A673 (cell line): ENCODE results near the gene RPL36AL. TPM values are rescaled to one million over a fixed set of nuclear protein-coding genes. Genes with fewer than 3 reads are reported as not detected.
A peak's percentile ranks its signal among the peaks of the same experiment; 100 is the strongest.

Experiments used
- BruUV-seq: library from RNA; stranded (reverse); fragments of 400-500 nt; replicated peaks from 2 replicates; lab custom pipeline; 2021; lab: Mats Ljungman, UMichigan
- CTCF ChIA-PET: fragments of 300-600 bp; sonication (Branson Sonifier 250); formaldehyde crosslinking; loops from one replicate; lab custom pipeline; 2022; ENCODE audit warnings: antibody characterized with exemption; lab: Charles Lee
- POLR2A ChIA-PET: fragments of 300-600 bp; sonication (Branson Sonifier 250); formaldehyde crosslinking; loops from one replicate; lab custom pipeline; 2022; ENCODE audit warnings: antibody characterized with exemption; ENCODE audit not compliant: low non-redundant PET; lab: Charles Lee
- DNase-seq: peaks from one replicate; pipeline ENCODE4 v3.0.0-alpha.2; 2015; ENCODE audit warnings: low spot score
- H3K27ac ChIP-seq: fragments of 200-600 bp; sonication (generic); 2 replicates; pipeline ENCODE4 v1.5.1; 2016; ENCODE audit warnings: mixed run types, low read depth, mild to moderate bottlenecking, mixed read lengths, antibody characterized with exemption, low read length; ENCODE audit not compliant: poor library complexity, severe bottlenecking
- H3K27me3 ChIP-seq: fragments of 200-600 bp; sonication (generic); replicated peaks from 2 replicates; pipeline ENCODE4 v1.6.1; 2017; ENCODE audit warnings: mixed run types, low read depth, mild to moderate bottlenecking, mixed read lengths, antibody characterized with exemption, low read length; ENCODE audit not compliant: insufficient read depth, poor library complexity
- H3K36me3 ChIP-seq: fragments of 200-600 bp; sonication (generic); 2 replicates; pipeline ENCODE4 v1.6.1; 2016; ENCODE audit warnings: mixed run types, mild to moderate bottlenecking, mixed read lengths, antibody characterized with exemption, low read length; ENCODE audit not compliant: insufficient read depth, poor library complexity, severe bottlenecking
- H3K4me1 ChIP-seq: fragments of 200-600 bp; sonication (generic); 2 replicates; pipeline ENCODE4 v1.6.1; 2017; ENCODE audit warnings: mixed run types, mild to moderate bottlenecking, mixed read lengths, antibody characterized with exemption, low read length; ENCODE audit not compliant: insufficient read depth, poor library complexity, severe bottlenecking
- H3K4me3 ChIP-seq: fragments of 200-600 bp; sonication (generic); 2 replicates; pipeline ENCODE4 v1.5.1; 2016; ENCODE audit warnings: low read depth, mixed run types, mild to moderate bottlenecking, mixed read lengths, low read length; ENCODE audit not compliant: poor library complexity, severe bottlenecking
- H3K9me3 ChIP-seq: fragments of 200-600 bp; sonication (generic); 2 replicates; pipeline ENCODE4 v1.6.1; 2016; ENCODE audit warnings: mixed run types, low read depth, mild to moderate bottlenecking, mixed read lengths, antibody characterized with exemption, low read length; ENCODE audit not compliant: poor library complexity, severe bottlenecking
- EZH2 ChIP-seq: fragments of 200-600 bp; sonication (generic); IDR thresholded peaks from 2 replicates; pipeline ENCODE4 v1.6.1; 2017; ENCODE audit warnings: borderline replicate concordance, low read depth, mild to moderate bottlenecking, mixed read lengths, antibody characterized with exemption, low read length; ENCODE audit not compliant: poor library complexity, severe bottlenecking
- intact Hi-C: fragments of 100-400 bp; cut with micrococcal nuclease; formaldehyde crosslinking; loops from one replicate; pipeline ENCODE4 v1.10.0; 2022; ENCODE audit not compliant: unreplicated experiment
- total RNA-seq: library from RNA; stranded (reverse); gene quantifications from 2 replicates; pipeline ENCODE4 v1.2.3, GENCODE V29; 2021
- TF ChIP-seq, protein P1 (sequence below): fragments of 300-800, 200-600 bp; sonication (generic); conservative IDR thresholded peaks from 2 replicates; pipeline ENCODE4 v1.5.1; 2017; ENCODE audit warnings: low read depth, mild to moderate bottlenecking, antibody characterized with exemption, low read length, moderate library complexity, mixed read lengths

RPL36AL gene
- total RNA-seq, 1 experiment from 2014 or later = 202 TPM

DNA sequence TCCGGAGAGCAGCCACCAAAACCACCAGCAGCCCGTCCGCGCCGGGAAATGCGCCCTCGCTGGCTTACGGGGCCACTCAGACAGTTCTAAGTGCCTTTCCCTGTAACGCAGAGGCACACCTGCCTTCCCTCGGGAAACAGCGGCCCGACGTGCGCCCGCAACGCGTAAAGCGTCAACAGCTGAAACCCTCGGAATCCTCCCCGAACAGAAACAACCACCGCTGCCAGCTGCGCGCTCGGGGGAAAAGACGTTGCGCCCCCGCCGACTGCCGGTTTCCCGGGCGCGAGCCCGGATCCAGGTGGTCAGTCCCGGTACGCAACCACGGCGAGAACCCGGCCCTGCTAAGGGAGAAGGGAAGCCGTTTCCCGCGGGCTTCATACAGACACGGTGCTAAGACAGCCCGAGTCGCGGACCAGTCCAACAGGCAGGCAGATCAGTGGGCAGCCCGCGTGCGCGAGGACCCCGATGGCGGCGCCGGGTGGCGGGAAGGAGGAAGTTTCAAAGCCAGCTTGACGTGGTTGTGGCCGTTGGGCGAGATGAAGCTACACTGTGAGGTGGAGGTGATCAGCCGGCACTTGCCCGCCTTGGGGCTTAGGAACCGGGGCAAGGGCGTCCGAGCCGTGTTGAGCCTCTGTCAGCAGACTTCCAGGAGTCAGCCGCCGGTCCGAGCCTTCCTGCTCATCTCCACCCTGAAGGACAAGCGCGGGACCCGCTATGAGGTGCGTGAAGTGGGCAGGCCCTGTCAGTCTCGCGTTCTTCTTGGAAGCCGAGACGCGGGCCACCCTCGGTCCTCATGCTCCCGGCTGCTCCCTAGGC, 21.7 kb downstream of the RPL36AL start, which contains the start of gene LRR1:
LRR1 (plus strand) TSS at position 456 of the 816 bp plus-strand sequence; CDS start at position 537, 81 bp downstream.
- peak within 1 kb of the TSS; percentile 97 for H3K27ac ChIP-seq
- no peak for TF ChIP-seq EZH2
- TF ChIP-seq, protein P1, sequence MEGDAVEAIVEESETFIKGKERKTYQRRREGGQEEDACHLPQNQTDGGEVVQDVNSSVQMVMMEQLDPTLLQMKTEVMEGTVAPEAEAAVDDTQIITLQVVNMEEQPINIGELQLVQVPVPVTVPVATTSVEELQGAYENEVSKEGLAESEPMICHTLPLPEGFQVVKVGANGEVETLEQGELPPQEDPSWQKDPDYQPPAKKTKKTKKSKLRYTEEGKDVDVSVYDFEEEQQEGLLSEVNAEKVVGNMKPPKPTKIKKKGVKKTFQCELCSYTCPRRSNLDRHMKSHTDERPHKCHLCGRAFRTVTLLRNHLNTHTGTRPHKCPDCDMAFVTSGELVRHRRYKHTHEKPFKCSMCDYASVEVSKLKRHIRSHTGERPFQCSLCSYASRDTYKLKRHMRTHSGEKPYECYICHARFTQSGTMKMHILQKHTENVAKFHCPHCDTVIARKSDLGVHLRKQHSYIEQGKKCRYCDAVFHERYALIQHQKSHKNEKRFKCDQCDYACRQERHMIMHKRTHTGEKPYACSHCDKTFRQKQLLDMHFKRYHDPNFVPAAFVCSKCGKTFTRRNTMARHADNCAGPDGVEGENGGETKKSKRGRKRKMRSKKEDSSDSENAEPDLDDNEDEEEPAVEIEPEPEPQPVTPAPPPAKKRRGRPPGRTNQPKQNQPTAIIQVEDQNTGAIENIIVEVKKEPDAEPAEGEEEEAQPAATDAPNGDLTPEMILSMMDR = 0 out of 2 replicates have a peak, but pooled peaks have one; percentile 9
- H3K36me3 ChIP-seq = peaks cover 20% of the 10 kb centered on the region
- peak within 1 kb of the TSS; percentile 95 for H3K4me3 ChIP-seq
- no TSS peak for BruUV-seq
- no peaks in the 10 kb centered on the region for H3K9me3 ChIP-seq
- no peaks in the 10 kb centered on the region for H3K4me1 ChIP-seq
- ChIA-PET POLR2A (interaction anchor here (0.6 kb wide), 1 partner anchor 19 kb away, joined by 5 read pairs; no protein-coding TSS in a partner anchor), CTCF (interaction anchor here (0.9 to 1.2 kb wide), 2 partner anchors 12 to 22 kb away, joined by 3 to 4 read pairs; partner anchors contain the start of genes MGAT2, RPL36AL and RPS29)
- peak; percentile 86 for DNase-seq
- no peaks in the 10 kb centered on the region for H3K27me3 ChIP-seq
- intact Hi-C loops = no loop called here

- intact Hi-C loops = no loop called here
These were observed 22.3 kb downstream of the RPL36AL start for GRCh38 chr14:49598189-49598484.

GRCh38 chr14:49594347-49595091, 25.9 kb downstream of the RPL36AL start:
- intact Hi-C loops = no loop called here
- no peak for DNase-seq
- Histone ChIP-seq H3K4me1 (no peaks in the 10 kb centered on the region), H3K27me3 (no peaks in the 10 kb centered on the region), H3K36me3 (no peaks in the 10 kb centered on the region), H3K27ac (no peak overlapping the region), H3K4me3 (no peak overlapping the region), H3K9me3 (no peaks in the 10 kb centered on the region)
- CTCF ChIA-PET = interaction anchor here (0.7 to 1.1 kb wide), 2 partner anchors 8 to 11 kb away, joined by 3 read pairs; partner anchors contain the start of gene RPS29
- POLR2A ChIA-PET = no interaction called here
- TF ChIP-seq EZH2 = no peak
- TF ChIP-seq, protein P1 = no peak
- BruUV-seq = no TSS peak

More at GRCh38 chr14:49598189-49598484, 22.3 kb downstream of the RPL36AL start:
- no peak for DNase-seq
- peaks cover 18% of the 10 kb centered on the region for H3K36me3 ChIP-seq
- peak overlapping the region; percentile 97 for H3K27ac ChIP-seq
- no peaks in the 10 kb centered on the region for H3K27me3 ChIP-seq
- no peaks in the 10 kb centered on the region for H3K9me3 ChIP-seq
- no TSS peak for BruUV-seq
- ChIA-PET CTCF (no interaction called here), POLR2A (no interaction called here)
- H3K4me3 ChIP-seq = peak overlapping the region; percentile 95
- no peaks in the 10 kb centered on the region for H3K4me1 ChIP-seq
- TF ChIP-seq EZH2 = no peak
- TF ChIP-seq, protein P1 = no peak
